ENCODE measurements around the gene IER3.
"Not testable (repeated sequence)": the region's sequence is repeated elsewhere in the genome, so short reads cannot be mapped to it uniquely, and the experiment has no call there.

IER3 gene

GRCh38 chr6:30723843-30724741, 20.3 kb downstream of the IER3 start:
- DNase-seq (ENCODE audit: low spot score), result not testable (repeated sequence)

GRCh38 chr6:30723159-30723842, 21.0 kb downstream of the IER3 start:
- DNase-seq (ENCODE audit: low spot score), result not testable (repeated sequence)

GRCh38 chr6:30722280-30723112, 21.9 kb downstream of the IER3 start:
- DNase-seq (ENCODE audit: low spot score), result peak; percentile 71

- not testable (repeated sequence) for DNase-seq (ENCODE audit: low spot score)
These were observed 22.4 kb downstream of the IER3 start for GRCh38 chr6:30722025-30722279.

- DNase-seq (ENCODE audit: low spot score), result peak; percentile 94
These were observed 22.9 kb downstream of the IER3 start for GRCh38 chr6:30721198-30722024.

- peak; percentile 40 for DNase-seq (ENCODE audit: low spot score)
These were observed 23.6 kb downstream of the IER3 start for GRCh38 chr6:30720738-30721197.

- DNase-seq (ENCODE audit: low spot score), result peak; percentile 93
These were observed 24.3 kb downstream of the IER3 start, which contains the start of gene TUBB for GRCh38 chr6:30719791-30720737. Gene TUBB, plus strand, starts transcription at chr6:30720352. Its CDS starts 155 bp downstream, at chr6:30720507.

GRCh38 chr6:30719356-30719755, 25.0 kb downstream of the IER3 start:
- DNase-seq (ENCODE audit: low spot score), result no peak

- DNase-seq (ENCODE audit: low spot score), result not testable (repeated sequence)
These were observed 26.3 kb downstream of the IER3 start for GRCh38 chr6:30717845-30718720.

GRCh38 chr6:30717129-30717844, 27.1 kb downstream of the IER3 start, which contains the start of gene MDC1:
Gene MDC1, minus strand, starts transcription at chr6:30717281. Its CDS starts 2,106 bp downstream, at chr6:30715175.
- DNase-seq (ENCODE audit: low spot score), result peak; percentile 96

- no peak for DNase-seq (ENCODE audit: low spot score)
These were observed 27.5 kb downstream of the IER3 start for GRCh38 chr6:30716879-30717128.

GRCh38 chr6:30714263-30714662, 30.1 kb downstream of the IER3 start:
- no peak for DNase-seq (ENCODE audit: low spot score)

GRCh38 chr6:30712441-30712945, 31.9 kb downstream of the IER3 start:
- DNase-seq (ENCODE audit: low spot score), result no peak

GRCh38 chr6:30711758-30712380, 32.5 kb downstream of the IER3 start:
- DNase-seq (ENCODE audit: low spot score), result no peak

- no peak for DNase-seq (ENCODE audit: low spot score)
These were observed 35.1 kb downstream of the IER3 start for GRCh38 chr6:30709101-30709868.

- no peak for DNase-seq (ENCODE audit: low spot score)
These were observed 37.0 kb downstream of the IER3 start for GRCh38 chr6:30707281-30707850.

- DNase-seq (ENCODE audit: low spot score), result no peak
These were observed 38.7 kb downstream of the IER3 start for GRCh38 chr6:30705620-30706019.
